NCI-H2107 treated with DMSO at 0.1 percent for 48 hours (cell line): ENCODE measurements around the gene PLEKHN1.
A peak's percentile ranks its signal among the peaks of the same experiment; 100 is the strongest.
"Not testable (repeated sequence)": the region's sequence is repeated elsewhere in the genome, so short reads cannot be mapped to it uniquely, and the experiment has no call there.

Experiments used
- DNase-seq: peaks from one replicate; lab custom pipeline; 2025; ENCODE audit not compliant: unreplicated experiment; lab: John Stamatoyannopoulos, UW

PLEKHN1 gene

GRCh38 chr1:973459-974292 lies 7.4 kb downstream of the PLEKHN1 start:
- DNase-seq, result no peak

DNA sequence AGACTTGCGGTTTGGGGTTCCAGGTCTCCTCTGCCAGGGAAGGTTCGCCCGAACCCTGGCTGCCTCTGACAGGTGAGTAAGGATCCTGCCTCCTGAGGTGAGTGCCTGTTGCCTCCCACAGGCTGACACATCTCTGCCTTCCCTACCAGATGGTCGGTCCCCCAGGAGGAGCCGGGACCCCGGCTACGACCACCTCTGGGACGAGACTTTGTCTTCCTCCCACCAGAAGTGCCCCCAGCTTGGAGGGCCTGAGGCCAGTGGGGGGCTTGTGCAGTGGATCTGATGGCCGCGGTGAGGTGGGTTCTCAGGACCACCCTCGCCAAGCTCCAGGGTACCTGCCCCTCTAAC lies 8.0 kb downstream of the PLEKHN1 start:
- DNase-seq, result no peak

GRCh38 chr1:974687-975328 lies 8.5 kb downstream of the PLEKHN1 start:
- no peak for DNase-seq

DNA sequence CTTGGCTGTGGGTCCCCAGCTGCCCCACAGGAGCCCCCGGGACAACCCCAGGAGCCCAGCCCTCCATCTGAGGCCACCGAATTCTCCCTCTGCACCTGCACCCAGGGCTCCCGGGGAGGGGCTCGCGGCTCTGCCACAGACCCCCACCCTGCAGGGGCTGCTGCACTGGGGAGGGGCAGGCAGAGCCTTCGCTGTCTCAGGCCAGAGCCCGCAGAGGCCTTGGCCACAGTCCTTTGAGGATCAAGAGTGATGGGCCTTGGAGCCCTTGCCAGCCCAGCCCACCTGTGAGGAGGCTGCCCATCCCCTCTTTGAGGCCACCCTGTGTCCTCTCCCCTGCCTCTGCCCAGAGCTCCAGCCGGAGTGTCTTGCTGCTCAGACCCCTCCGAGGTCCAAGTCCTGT lies 9.1 kb downstream of the PLEKHN1 start:
- no peak for DNase-seq

DNA sequence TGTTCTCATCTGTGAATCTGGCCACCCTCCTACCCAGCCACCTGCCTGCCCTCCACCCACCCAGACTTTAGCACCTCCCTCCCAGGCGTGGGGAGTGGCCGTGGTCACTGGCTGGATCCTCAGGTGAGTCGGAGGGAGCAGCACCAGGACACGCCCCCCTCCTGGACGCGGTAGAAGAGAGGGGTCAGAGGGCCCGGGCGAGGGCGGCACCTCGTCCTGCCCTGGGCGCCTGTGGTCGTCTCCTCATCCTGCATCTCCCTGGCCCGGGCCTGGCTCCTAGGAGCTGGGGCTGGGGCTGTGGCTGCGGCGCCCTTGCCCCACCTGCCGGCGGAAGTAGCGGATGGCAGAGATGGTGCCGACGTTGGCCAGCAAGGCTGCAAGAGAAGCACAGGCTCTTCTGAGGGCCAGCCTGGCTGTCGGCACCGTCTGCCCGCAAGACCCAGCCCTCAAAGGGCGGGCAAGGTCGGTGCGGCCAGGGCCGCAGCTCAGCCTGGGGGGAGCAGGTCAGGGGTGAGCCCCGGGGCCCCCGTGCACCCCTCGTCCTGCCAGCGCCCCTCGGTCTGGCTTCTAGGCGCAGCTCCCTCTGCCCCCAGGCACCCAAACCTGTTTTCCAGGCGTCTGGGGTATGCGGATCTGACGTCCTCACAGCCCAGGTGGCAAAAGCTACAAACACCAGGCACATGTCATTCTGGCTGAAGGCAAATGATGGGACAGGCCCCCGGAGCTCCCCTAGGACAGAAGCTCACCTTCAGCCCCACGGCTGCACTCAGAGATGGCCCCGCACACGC lies 9.8 kb downstream of the PLEKHN1 start:
- DNase-seq, result peak; percentile 7

GRCh38 chr1:976791-977190 lies 10.5 kb downstream of the PLEKHN1 start:
- not testable (repeated sequence) for DNase-seq

DNA sequence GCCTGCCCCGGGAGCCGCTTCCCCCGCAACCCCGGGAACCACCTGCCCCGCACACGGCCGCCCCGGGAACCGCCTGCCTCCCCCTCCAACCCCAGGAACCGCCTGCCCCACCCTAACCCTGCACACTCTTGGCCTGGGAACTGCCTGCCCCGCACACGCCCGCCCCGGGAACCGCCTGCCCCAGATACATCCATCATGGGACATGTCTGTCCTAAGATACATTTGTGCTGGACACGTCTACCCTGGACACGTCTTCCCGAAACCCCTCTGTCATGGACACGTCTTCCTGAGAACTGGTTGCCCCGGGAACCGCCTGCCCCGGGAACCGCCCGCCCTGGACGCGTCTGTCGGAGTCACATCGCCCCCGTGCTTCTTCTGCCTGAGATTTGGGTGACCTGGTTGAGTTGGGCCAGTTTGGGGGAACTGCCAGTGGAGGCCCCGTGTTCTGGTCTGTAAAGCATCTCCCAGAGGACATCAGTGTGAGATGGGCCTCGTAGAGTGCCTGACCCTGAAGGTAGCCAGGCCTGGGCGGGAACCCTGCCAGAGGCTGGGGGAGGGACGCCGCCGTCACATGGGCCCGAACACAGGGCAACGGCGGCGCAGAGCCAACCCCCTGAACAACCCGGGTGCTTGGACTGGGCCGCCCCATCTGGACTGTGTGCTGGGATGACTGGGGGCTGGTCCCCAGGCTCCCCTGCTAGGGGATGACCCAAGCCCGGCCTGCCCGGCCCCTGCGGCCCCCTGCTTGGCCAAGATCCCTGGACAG lies 12.0 kb downstream of the PLEKHN1 start:
- no peak for DNase-seq

DNA sequence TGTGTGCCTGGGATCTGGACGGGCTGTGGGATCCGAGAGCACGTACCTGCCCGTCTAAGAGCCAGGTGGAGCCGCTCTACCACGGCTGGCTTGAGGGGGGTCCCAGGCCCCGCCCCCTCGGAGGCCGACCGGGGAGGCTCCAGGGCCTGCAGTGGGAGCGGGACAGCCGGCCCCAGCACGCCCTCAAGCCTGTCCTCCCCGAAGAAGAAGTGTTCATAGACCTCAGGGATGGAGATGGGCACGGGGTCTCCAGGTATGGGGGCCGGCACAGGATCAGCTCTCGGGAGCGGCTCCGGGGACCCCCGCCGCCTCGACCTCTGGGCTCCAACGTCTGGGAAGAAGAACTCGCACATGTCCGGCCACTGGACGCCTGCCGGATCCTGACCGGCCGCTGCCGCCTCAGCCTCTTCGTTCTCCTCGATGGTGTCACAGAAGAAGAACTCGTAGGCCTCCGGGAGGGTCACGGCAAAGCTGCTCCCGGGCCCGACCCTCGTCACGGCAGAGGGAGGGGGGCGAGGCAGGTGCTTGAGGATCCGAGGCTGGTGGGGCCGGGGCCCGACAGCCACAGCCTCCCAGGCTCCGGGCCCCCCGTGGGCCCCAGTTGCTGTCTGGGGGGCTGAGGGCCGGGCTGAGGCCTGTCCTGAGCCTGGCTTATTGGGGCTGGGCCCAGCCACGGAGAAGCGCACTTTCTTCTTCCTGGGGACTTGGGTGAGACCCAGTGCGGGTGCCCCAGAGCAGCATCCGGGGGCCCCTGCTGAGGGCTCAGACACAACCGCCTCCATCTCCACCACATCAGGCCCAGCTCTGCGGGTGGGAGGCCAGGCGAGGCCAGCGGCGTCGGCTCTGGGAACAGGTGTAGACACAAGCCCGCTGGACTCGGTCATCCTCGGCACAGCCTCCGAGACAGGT lies 12.8 kb downstream of the PLEKHN1 start:
- no peak for DNase-seq

- DNase-seq, result no peak
Observed at GRCh38 chr1:979744-980072, 13.4 kb downstream of the PLEKHN1 start.

DNA sequence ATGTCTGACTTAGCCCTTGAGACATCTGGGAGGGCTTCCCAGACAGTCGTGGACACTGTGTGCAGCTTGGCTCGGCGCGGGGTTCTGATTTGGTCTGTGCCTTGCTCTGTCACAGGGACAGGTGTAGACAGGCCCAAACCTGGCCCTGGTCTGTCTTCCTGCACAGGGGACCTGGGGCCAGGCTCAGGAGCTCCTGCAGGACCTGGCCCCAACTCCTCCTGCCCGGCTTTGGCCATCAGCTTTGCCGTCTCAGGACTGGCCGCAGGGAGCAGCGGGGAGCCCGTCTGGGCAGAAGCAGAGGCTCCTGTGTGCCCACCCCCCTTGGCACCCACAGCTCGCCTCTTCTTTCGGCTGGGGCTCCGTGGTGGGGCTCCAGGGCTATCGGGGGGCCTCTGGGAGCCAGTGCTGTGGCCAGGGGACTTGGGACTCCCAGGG lies 13.9 kb downstream of the PLEKHN1 start:
- DNase-seq, result no peak

DNA sequence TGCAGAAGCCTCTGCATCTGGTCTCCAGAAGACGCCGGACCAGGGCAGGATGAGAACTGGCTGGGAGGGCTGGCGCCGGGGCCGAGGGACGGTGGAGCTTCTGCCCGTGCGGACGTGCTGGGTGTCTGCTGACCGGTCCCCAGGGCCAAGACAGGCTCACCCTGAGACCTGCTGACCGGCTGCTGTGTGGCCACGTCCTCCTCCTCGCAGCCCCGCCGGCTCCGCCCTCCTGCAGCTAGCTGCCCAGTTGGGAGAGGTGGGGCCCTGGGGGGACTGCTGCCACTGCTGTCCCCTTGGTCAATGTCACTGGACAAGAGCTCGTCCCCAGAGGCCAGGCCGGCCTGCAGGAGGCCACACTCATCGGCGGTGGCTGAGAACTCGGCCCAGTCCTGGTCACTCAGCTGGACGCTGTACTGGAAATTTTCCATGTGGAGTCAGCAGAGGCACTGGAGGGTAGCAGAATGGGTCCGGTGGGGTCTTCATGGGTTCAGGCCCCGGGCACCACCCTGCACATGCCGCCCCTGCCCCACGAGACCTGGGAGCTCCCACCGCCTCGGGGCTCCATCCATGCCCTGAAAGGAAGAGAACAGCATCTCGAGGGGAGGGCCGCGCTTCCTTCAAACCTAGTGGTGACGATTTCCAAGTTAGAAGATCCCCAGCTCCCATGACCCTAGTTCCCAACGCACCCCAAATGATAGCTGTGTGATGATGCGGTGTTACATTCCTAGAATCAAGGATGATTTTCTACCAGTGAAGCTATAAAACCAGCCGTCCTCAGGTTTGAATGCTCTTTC lies 14.5 kb downstream of the PLEKHN1 start:
- no peak for DNase-seq

- DNase-seq, result no peak
Observed at GRCh38 chr1:981491-981954, 15.2 kb downstream of the PLEKHN1 start.

DNA sequence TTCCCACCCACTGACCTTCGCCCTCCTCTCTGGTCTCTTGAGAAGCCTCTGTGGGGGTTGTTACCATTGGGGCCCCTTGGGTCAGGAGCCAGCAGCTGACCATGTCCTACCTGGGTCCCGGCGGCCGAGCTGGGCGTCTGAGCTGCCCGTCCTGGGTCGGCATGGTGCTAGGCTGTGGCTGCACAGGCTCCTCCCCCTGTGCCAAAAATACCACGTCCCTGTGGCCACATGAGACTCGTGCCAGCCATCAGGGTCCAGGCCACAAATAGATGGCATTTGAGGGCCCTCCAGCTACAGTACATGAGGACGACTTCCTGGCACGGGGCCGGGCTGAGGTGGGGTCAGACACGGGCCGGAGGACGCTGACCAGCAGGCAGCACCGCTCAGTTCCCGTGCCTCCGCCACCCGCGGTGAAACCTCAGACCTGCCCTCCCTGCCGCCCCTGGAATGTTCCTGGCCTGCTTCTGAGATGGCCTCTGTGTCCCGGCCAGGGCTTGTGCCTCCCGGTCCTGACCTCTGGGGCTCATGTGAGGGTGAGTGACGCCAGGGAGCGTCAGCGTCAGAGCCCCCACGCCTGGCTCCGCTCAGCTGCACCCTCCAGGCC lies 15.8 kb downstream of the PLEKHN1 start, which contains the start of gene PERM1:
TSS of gene PERM1 (minus strand) at position 139 of the 604 bp plus-strand sequence. CDS start 1,064 bp downstream, outside the sequence.
- DNase-seq, result no peak

- DNase-seq, result no peak
Observed at GRCh38 chr1:982765-983436, 16.6 kb downstream of the PLEKHN1 start.

DNA sequence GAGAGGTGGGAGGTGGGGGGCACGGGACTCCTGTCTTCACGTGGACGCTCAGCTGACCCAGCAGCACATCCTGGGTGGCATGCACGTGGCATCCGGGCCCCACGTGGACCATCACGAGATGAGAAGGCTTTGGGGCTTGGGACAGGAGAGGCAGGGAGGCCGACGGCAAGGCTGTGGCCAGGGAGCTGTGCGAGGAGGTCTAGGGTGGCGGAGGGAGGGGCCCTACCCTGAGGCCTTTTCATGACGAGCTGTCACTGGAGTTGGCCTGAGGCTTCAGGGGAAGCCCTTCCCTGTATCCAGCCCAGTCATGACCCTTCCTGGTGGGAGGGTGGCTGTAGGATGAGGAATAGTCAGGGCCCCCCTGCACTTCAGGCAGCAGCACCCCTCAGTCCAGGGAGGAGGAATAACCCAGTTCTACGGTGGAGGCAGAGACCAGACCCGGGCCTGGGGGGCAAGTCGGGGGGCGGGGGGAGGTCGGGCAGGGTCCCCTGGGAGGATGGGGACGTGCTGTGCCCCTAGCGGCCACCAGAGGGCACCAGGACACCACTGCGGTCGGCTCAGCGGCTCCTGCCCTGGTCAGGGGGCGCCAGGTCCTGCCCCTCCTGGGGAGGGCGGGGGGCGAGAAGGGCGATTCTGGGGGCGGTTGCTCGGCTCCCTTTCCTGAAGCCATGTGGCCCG lies 17.7 kb downstream of the PLEKHN1 start:
- DNase-seq, result no peak

- DNase-seq, result no peak
Observed at GRCh38 chr1:984476-984814, 18.2 kb downstream of the PLEKHN1 start.

GRCh38 chr1:985126-985525 lies 18.8 kb downstream of the PLEKHN1 start:
- DNase-seq, result no peak

- DNase-seq, result not testable (repeated sequence)
Observed at GRCh38 chr1:988061-988460, 21.8 kb downstream of the PLEKHN1 start.
